KMS-11 (cell line): Measurements from ENCODE around the gene TEKT3.

Source experiments
- H2AFZ ChIP-seq: fragments of 200-600 bp; sonication (generic); 2 replicates; pipeline ENCODE4 v1.6.1; 2016; ENCODE audit warnings: antibody characterized with exemption, mixed run types, low read depth
- H3K27ac ChIP-seq: fragments of 200-600 bp; sonication (generic); 2 replicates; pipeline ENCODE4 v1.6.1; 2016; ENCODE audit warnings: mild to moderate bottlenecking, mixed run types
- H3K27me3 ChIP-seq: fragments of 200-600 bp; sonication (generic); 2 replicates; pipeline ENCODE4 v1.6.1; 2017; ENCODE audit warnings: mild to moderate bottlenecking, low read depth, mixed run types, moderate library complexity; ENCODE audit not compliant: insufficient read depth
- H3K36me3 ChIP-seq: fragments of 200-600 bp; sonication (generic); 2 replicates; pipeline ENCODE4 v1.6.1; 2017; ENCODE audit warnings: mild to moderate bottlenecking, mixed run types; ENCODE audit not compliant: insufficient read depth
- H3K4me1 ChIP-seq: fragments of 200-600 bp; sonication (generic); 2 replicates; pipeline ENCODE4 v1.6.1; 2016; ENCODE audit warnings: mild to moderate bottlenecking, low read depth, mixed run types; ENCODE audit not compliant: poor library complexity, severe bottlenecking
- H3K4me2 ChIP-seq: fragments of 200-600 bp; sonication (generic); 2 replicates; pipeline ENCODE4 v1.7.0; 2016; ENCODE audit warnings: mild to moderate bottlenecking, mixed run types
- H3K4me3 ChIP-seq: fragments of 200-600 bp; sonication (generic); IDR thresholded peaks from 2 replicates; pipeline ENCODE4 v1.6.1; 2017; ENCODE audit warnings: low read depth, low read length, mixed read lengths; ENCODE audit not compliant: insufficient read depth
- H3K79me2 ChIP-seq: fragments of 200-600 bp; sonication (generic); 2 replicates; pipeline ENCODE4 v1.6.1; 2016; ENCODE audit warnings: low read depth, mixed run types; ENCODE audit not compliant: insufficient read depth
- H3K9ac ChIP-seq: fragments of 200-600 bp; sonication (generic); 2 replicates; pipeline ENCODE4 v1.6.1; 2016; ENCODE audit warnings: mild to moderate bottlenecking, mixed run types
- H4K20me1 ChIP-seq: fragments of 200-600 bp; sonication (generic); 2 replicates; pipeline ENCODE4 v1.6.1; 2016; ENCODE audit warnings: mild to moderate bottlenecking, mixed run types; ENCODE audit not compliant: insufficient read depth
- TF ChIP-seq, protein P1 (sequence below): fragments of 200-600 bp; sonication (generic); conservative IDR thresholded peaks from 2 replicates; pipeline ENCODE4 v1.6.1; 2017; ENCODE audit warnings: low read depth, mild to moderate bottlenecking, antibody characterized with exemption, low read length, moderate library complexity, mixed read lengths

Gene TEKT3

DNA sequence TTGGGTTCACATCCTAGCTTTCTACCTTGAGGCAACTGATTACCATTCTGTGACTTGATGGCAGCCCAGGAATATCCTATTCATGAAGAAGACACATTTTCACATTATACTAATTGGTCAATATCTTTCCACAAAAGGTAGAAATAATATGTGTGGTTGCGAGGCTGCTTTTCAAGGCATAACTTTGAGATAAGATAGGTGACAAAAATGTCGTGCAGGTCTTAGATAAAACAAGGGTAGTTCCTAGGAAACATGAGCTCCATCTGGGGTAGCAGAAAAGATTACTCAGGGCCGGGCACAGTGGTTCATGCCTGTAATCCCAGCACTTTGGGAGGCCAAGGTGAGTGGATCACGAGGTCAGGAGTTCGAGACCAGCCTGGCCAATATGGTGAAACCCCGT, 22.3 kb upstream of the TEKT3 start:
- no peaks in the 10 kb centered on the region for H3K27me3 ChIP-seq
- no peak overlapping the region for H3K9ac ChIP-seq
- TF ChIP-seq, protein P1, sequence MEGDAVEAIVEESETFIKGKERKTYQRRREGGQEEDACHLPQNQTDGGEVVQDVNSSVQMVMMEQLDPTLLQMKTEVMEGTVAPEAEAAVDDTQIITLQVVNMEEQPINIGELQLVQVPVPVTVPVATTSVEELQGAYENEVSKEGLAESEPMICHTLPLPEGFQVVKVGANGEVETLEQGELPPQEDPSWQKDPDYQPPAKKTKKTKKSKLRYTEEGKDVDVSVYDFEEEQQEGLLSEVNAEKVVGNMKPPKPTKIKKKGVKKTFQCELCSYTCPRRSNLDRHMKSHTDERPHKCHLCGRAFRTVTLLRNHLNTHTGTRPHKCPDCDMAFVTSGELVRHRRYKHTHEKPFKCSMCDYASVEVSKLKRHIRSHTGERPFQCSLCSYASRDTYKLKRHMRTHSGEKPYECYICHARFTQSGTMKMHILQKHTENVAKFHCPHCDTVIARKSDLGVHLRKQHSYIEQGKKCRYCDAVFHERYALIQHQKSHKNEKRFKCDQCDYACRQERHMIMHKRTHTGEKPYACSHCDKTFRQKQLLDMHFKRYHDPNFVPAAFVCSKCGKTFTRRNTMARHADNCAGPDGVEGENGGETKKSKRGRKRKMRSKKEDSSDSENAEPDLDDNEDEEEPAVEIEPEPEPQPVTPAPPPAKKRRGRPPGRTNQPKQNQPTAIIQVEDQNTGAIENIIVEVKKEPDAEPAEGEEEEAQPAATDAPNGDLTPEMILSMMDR = no peak
- no peak overlapping the region for H3K27ac ChIP-seq
- no peaks in the 10 kb centered on the region for H3K4me1 ChIP-seq
- H3K79me2 ChIP-seq = no peaks in the 10 kb centered on the region
- H3K4me3 ChIP-seq = no peak overlapping the region
- no peaks in the 10 kb centered on the region for H4K20me1 ChIP-seq
- no peak overlapping the region for H3K4me2 ChIP-seq
- no peak overlapping the region for H2AFZ ChIP-seq
- no peaks in the 10 kb centered on the region for H3K36me3 ChIP-seq

DNA sequence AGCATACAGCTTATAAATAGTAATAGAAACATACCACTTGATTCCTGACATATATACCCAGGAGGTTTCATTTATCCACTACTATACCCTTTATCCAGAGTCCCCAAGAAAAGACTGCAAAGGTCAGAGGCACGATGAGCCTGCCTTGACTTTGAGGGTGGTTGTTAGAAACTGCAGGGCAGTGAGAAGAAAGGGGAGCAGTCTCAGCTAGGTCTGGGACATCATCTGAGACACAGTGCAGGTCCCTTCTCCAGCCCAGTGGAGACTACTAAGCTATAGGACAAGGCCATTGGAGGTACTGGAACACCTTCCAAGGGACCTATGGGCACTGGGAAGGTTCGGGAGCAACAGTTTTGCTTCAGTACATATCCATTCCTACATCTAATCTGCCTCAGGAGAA, 20.2 kb upstream of the TEKT3 start:
- Histone ChIP-seq H3K79me2 (no peaks in the 10 kb centered on the region), H3K4me1 (no peaks in the 10 kb centered on the region), H3K4me2 (no peak overlapping the region), H3K9ac (no peak overlapping the region), H3K27me3 (no peaks in the 10 kb centered on the region), H3K4me3 (no peak overlapping the region), H3K27ac (no peak overlapping the region), H2AFZ (no peak overlapping the region), H3K36me3 (no peaks in the 10 kb centered on the region), H4K20me1 (no peaks in the 10 kb centered on the region)
- TF ChIP-seq, protein P1 = no peak

DNA sequence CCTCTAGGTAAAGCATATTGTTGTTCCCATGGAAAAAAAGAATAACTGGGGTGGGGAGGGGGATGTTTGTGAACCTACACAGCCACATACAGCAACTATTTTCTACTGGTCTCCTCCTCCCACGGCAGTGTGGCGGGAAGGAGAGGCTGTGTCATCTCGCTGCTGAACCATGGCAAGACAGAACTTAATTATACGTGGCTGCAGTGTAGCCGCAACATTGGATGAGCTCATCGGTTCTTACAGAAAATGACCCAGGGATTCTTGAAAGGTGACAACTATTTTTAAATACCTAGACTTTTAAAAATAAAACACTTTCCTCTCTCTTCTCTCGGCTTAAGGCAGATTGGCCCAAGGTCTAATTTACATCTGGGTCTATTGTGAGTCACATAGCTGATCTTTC, 19.8 kb upstream of the TEKT3 start:
- H3K36me3 ChIP-seq = no peaks in the 10 kb centered on the region
- H3K27me3 ChIP-seq = no peaks in the 10 kb centered on the region
- no peaks in the 10 kb centered on the region for H4K20me1 ChIP-seq
- H3K4me2 ChIP-seq = no peak overlapping the region
- no peaks in the 10 kb centered on the region for H3K79me2 ChIP-seq
- H3K9ac ChIP-seq = no peak overlapping the region
- no peak overlapping the region for H3K27ac ChIP-seq
- TF ChIP-seq, protein P1 = no peak
- no peak overlapping the region for H3K4me3 ChIP-seq
- no peaks in the 10 kb centered on the region for H3K4me1 ChIP-seq
- no peak overlapping the region for H2AFZ ChIP-seq

DNA sequence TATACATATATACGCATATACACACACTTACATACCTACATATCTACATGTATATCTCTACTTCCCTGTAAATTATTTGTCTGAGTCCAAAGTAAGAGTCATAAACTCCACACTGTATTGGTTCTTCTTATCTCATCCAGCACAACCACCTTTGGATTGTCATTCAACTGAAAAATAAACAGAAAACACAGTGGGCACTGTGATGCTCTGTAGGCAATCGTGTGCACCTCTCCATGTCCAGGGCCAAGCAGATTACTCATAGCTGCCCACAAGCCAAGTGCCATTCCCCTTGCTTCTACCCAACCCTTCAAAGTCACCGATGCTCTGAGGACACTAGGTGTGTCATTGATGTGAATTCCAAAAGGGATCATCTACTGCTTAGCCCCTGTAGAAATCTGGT, 12.9 kb upstream of the TEKT3 start:
- no peak overlapping the region for H2AFZ ChIP-seq
- no peak overlapping the region for H3K27ac ChIP-seq
- no peaks in the 10 kb centered on the region for H3K4me1 ChIP-seq
- no peaks in the 10 kb centered on the region for H3K79me2 ChIP-seq
- no peak overlapping the region for H3K4me2 ChIP-seq
- TF ChIP-seq, protein P1 = no peak
- no peaks in the 10 kb centered on the region for H3K27me3 ChIP-seq
- H4K20me1 ChIP-seq = no peaks in the 10 kb centered on the region
- no peaks in the 10 kb centered on the region for H3K36me3 ChIP-seq
- no peak overlapping the region for H3K4me3 ChIP-seq
- no peak overlapping the region for H3K9ac ChIP-seq

DNA sequence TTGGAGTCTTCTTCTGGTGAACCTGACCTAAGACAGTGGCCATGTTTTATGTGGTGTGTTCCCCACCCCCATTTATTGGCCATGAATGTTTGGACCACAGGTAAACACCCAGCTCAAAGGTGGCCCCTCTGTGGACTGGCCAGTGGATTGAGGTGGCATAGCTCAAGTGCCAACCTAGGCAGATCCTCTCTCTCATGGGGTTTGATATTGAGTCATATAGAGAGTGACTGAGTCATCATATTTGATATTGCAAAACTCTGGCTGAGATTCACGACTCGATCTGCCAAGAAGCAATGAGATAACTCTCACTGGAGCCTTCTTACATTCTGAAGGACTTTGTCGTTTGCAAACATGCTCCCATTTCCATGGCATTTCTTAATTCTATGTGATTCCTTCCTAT, 10.5 kb upstream of the TEKT3 start:
- Histone ChIP-seq H3K4me3 (no peak overlapping the region), H2AFZ (no peak overlapping the region), H3K4me2 (no peak overlapping the region), H3K27ac (no peak overlapping the region), H3K9ac (no peak overlapping the region), H3K27me3 (no peaks in the 10 kb centered on the region), H4K20me1 (no peaks in the 10 kb centered on the region), H3K4me1 (no peaks in the 10 kb centered on the region), H3K79me2 (no peaks in the 10 kb centered on the region), H3K36me3 (no peaks in the 10 kb centered on the region)
- TF ChIP-seq, protein P1 = no peak
